Sciatic nerve (tissue), 2 donors: ENCODE measurements around the gene B3GAT2. TPM values are rescaled to one million over a fixed set of nuclear protein-coding genes. Genes with fewer than 3 reads are reported as not detected.

Experiments
- ATAC-seq: fragments of 200-7000 bp; cut with Tn5 transposase; one replicate; pipeline ENCODE4 v1.9.1; 2020; ENCODE audit warnings: mild to moderate bottlenecking, moderate library complexity
- DNase-seq: peaks from one replicate; pipeline ENCODE4 v3.0.0-alpha.2; 2020; ENCODE audit warnings: low spot score
- intact Hi-C: fragments of 100-400 bp; cut with DNase I; formaldehyde crosslinking; loops from one replicate; pipeline ENCODE4 v1.14.2; 2022
- total RNA-seq: library from RNA; stranded (reverse); fragmentation: NEBNext Ultra II Directional; extraction: Animal tissue kit (Norgen Biotek cat#: 25700); gene quantifications from one replicate; pipeline ENCODE4 v1.2.1, GENCODE V29; 2021
- donor health status: DM: no; HTN: no; CAD: no.
- donor health status: DM: no; HTN: no; CAD: no.

Gene B3GAT2
- total RNA-seq, 1 donor from 2014 or later = not detected

GRCh38 chr6:70903665-70904452, 53.0 kb downstream of the B3GAT2 start:
- intact Hi-C loops = no loop called here
- DNase-seq (no peak), ATAC-seq (no peak)

GRCh38 chr6:70901324-70901723, 55.5 kb downstream of the B3GAT2 start:
- intact Hi-C loops = no loop called here
- DNase-seq (no peak), ATAC-seq (no peak)

- intact Hi-C loops = no loop called here
- no peak for ATAC-seq
- no peak for DNase-seq
Observed at GRCh38 chr6:70900047-70900446, 56.8 kb downstream of the B3GAT2 start.

DNA sequence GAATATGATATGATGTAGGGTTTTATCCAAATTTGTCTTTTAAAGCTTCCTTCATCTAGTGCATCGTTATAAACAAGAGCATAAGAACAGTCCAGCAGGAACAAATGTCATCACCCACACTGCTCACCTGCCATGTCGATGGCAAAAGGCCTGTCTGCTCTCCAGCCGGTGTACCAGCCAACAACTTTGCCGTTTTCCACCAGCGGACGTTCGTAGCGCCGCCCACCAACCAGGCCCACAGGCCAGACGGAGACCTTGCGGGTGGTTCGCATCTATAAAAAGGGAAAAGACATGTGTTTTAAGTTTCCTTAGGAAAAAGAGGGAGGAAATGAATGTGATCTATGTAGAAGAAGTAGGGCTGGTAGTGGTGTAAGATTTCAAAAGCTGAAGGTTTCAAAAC, 62.9 kb downstream of the B3GAT2 start:
- ATAC-seq = no peak
- DNase-seq = no peak
- intact Hi-C loops = no loop called here

- intact Hi-C loops = no loop called here
- ATAC-seq (no peak), DNase-seq (no peak)
Observed at GRCh38 chr6:70889270-70889669, 67.6 kb downstream of the B3GAT2 start.

GRCh38 chr6:70886661-70887060, 70.2 kb downstream of the B3GAT2 start:
- intact Hi-C loops = no loop called here
- no peak for ATAC-seq
- no peak for DNase-seq

DNA sequence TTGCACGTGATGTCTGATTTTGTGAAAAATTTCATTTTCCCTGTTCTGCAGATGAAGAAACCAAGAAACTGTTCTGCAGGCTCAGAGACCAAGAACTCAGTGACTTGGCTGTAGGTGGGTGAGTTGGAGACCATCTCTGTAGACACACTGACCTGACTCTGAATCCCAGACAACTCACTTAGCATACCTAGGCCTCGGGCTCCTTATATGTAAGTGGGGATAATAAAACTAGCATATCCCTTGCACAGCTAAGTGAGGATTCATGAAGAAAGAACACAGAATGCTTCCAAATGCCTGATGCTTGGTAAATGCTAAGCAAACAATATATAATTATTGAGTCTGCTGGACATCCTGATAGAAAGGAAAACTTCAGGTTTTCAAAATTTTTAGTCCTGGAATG, 70.8 kb downstream of the B3GAT2 start:
- ATAC-seq = no peak
- DNase-seq = no peak
- intact Hi-C loops = no loop called here

- DNase-seq = peak; percentile 71
- intact Hi-C loops = loop anchor here (1.0 to 5.0 kb wide), 2 partner anchors 39 to 172 kb away; no protein-coding TSS in a partner anchor
- ATAC-seq = peak; percentile 79
Observed at GRCh38 chr6:70884074-70884983, 72.5 kb downstream of the B3GAT2 start.

GRCh38 chr6:70879496-70879895, 77.4 kb downstream of the B3GAT2 start:
- intact Hi-C loops = no loop called here
- DNase-seq (no peak), ATAC-seq (no peak)

DNA sequence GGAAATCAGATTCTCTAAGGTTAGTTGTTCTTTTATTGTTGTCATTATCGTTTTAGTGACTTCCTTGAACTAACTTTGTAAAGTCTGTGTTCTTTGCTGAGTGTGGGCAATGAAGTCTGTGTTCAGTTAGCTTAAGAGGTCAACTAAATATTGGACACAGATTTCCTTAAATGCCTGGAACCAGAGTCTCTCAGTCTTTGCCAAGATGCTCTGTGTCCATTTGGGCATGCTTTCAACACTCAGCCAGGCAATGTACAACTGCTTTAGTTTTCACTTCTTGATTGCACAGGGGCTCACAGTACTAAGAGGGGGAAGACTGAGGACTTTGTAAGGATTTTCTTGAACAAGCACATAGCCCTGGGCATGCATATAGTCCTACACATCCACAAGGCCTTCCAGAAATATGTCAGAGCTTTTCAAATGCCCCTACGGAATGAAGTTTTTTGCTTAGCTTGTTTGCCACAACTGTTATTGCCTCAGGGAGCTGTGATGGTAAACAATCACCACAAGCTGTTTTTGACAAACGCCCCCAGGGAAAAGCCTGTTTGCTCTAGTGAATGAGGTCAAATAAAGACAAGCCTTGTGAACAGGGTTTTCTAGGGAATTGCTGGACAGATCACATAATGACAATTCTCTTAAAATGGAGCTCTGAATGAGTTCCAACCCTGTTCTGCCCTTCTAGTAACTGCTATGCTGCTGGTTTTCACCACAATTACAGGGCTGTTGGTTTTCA, 82.5 kb downstream of the B3GAT2 start:
- intact Hi-C loops = no loop called here
- no peak for ATAC-seq
- DNase-seq = no peak

GRCh38 chr6:70872469-70872868, 84.4 kb downstream of the B3GAT2 start:
- DNase-seq (no peak), ATAC-seq (no peak)
- intact Hi-C loops = no loop called here

- no peak for DNase-seq
- intact Hi-C loops = no loop called here
- ATAC-seq = no peak
Observed at GRCh38 chr6:70864401-70864800, 92.5 kb downstream of the B3GAT2 start.

DNA sequence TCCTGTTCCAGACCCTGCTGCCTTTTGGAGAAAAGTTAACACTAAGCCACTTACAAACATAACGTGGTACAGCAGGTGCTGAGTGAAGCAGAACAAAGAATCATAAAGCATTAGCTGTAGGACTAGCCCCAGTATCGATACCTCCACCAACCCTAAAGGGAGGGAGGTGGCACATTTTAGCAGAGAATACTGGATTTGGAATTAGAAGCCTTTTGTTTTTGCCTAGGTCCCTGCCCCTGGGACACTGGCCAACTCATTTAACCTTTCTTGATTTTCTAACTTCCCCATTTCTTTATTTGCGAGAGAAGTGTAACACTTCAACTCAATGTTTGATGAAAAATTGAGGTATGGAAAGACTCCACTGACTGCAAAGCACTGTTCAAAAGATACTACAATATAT, 93.5 kb downstream of the B3GAT2 start:
- intact Hi-C loops = no loop called here
- no peak for ATAC-seq

DNA sequence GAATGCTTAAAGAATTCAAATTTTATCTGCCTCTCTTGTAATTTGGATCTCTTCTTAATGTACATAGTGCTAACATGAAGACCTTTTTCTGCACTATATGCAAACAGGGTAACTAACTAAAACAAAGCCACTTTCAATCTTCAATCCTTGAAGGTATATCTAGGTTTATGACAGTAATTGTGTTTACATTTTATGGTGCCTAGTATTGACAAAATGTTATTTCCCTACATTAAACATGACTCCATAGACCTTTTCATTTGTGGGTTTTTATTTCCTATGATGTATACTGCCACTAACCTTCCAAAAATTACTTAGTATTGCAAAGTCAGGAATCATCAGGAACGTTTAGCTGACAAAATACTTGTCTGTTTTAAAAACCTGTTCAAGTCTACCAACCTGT, 95.9 kb downstream of the B3GAT2 start:
- no peak for DNase-seq
- intact Hi-C loops = no loop called here
- ATAC-seq = no peak

More for the DNA sequence above, 93.5 kb downstream of the B3GAT2 start:
- no peak for DNase-seq

GRCh38 chr6:70860045-70860444, 96.8 kb downstream of the B3GAT2 start:
- DNase-seq = no peak
- intact Hi-C loops = no loop called here
- ATAC-seq = no peak

DNA sequence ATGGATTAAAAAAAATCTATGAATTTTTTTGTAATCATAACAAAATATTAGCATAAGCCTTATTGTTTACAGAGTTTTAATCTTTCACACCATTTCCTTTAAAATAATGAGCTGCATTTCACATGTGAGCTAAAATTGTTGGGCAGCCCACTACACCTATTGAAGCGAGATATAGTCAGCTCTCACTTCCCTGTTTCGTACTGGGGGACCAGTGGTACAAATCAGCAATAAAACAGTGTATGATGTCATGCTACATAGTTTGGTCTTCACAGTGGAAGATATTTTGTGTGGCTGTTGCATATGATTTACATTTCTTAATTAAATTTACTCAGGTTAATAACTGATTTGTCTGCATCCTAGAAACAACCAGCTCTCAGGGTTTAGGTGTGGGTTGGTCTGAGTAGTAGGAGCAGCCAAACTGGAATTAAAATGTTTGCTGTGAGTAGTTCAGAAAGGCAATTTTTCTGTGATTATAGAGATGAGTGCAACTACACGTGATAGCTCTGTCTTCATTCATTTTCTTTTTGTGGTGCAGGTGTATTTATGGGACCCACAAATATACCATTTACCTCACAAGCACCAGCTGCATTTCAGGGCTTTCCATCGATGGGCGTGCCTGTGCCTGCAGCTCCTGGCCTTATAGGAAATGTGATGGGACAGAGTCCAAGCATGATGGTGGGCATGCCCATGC, 99.3 kb downstream of the B3GAT2 start:
- DNase-seq (no peak), ATAC-seq (no peak)
- intact Hi-C loops = no loop called here

DNA sequence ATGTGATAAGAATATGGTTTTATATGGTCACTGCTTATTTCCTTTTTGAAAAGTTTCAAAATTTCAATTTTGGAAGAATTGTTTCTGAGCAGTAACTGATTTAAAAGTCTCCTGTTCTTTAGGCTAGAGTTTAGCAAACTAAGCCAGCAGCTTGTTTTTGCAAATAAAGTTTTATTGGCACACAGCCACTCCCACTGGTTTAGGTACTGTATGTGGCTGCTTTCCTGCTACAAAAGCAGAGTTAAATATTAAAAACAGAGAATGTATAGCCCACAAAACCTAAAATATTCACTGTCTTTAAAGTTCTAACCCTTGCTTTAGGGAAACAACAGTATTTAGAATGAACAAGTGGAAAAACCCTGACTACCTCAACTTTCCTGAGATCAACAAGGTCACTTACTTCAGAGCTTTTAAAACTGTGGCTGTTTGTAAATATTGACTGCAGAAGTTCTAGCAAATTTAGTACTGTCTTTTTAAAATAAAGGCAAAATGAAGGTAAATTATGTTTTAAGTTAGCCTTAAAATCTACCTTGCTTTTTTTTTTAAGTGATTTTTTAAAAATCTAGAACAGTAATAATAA, 104.1 kb downstream of the B3GAT2 start:
- ATAC-seq = no peak
- no peak for DNase-seq
- intact Hi-C loops = no loop called here

- intact Hi-C loops = no loop called here
Observed at GRCh38 chr6:70849348-70850069, 107.4 kb downstream of the B3GAT2 start.

More at GRCh38 chr6:70849348-70850069, 107.4 kb downstream of the B3GAT2 start:
- no peak for DNase-seq
- no peak for ATAC-seq
